Measurements from ENCODE around the gene CRHBP. TPM values are rescaled to one million over a fixed set of nuclear protein-coding genes. Genes with fewer than 3 reads are reported as not detected.
"Not testable (repeated sequence)": the region's sequence is repeated elsewhere in the genome, so short reads cannot be mapped to it uniquely, and the experiment has no call there.

The CRHBP gene
- total and polyA plus RNA-seq, 2 donors (not counting 3 experiments of a cell fraction or from before 2014, with no cell fraction given) = 0.08 to 0.51 TPM

- no peak for TF ChIP-seq GATA2 (IDR thresholded peaks at IDR 0.05; ENCODE audit: insufficient read depth, insufficient read length, low read depth, low read length)
- CTCF ChIA-PET = no interaction called here
- DNase-seq (ENCODE audit: low read depth, low spot score) (no peak), FAIRE-seq (no peak)
- Histone ChIP-seq H3K4me2 (ENCODE audit: insufficient read depth, low read length) (no peak overlapping the region), H3K4me3 (replicated peaks in 1 of 3; ENCODE audit: insufficient read depth in 1 of 3, low read depth in 1 of 3, low read length in 3 of 3) (no peak overlapping the region), H3K4me1 (ENCODE audit: control insufficient read depth, extremely low read depth, insufficient read depth, low read length) (no peaks in the 10 kb centered on the region), H3K9ac (replicated peaks; ENCODE audit: extremely low read depth, insufficient read depth, low read length) (no peak overlapping the region), H4K20me1 (replicated peaks; ENCODE audit: control insufficient read depth, extremely low read depth, insufficient read depth, low read length) (no peaks in the 10 kb centered on the region), H2AFZ (ENCODE audit: low read depth, low read length) (no peak overlapping the region), H3K79me2 (ENCODE audit: control insufficient read depth, insufficient read depth, low read length) (no peaks in the 10 kb centered on the region), H3K27ac (ENCODE audit: insufficient read depth, low read depth, low read length) (no peak overlapping the region), H3K9me3 (replicated peaks; ENCODE audit: control insufficient read depth, insufficient read depth, low read length) (no peaks in the 10 kb centered on the region), H3K36me3 (ENCODE audit: control insufficient read depth in 2 of 2, extremely low read depth in 1 of 2, insufficient read depth in 2 of 2, low read length in 2 of 2) (no peaks in the 10 kb centered on the region), H3K9me1 (replicated peaks; ENCODE audit: control insufficient read depth, extremely low read depth, insufficient read depth, low read length) (no peaks in the 10 kb centered on the region), H3K27me3 (ENCODE audit: control insufficient read depth in 2 of 2, insufficient read depth in 2 of 2, low read length in 2 of 2) (no peaks in the 10 kb centered on the region)
- dilution Hi-C loops (cut with MboI; ENCODE audit: extremely low pct_ligation_motif_present, low sequenced_read_pairs) = no loop called here
- no TSS peak for BruUV-seq (replicated peaks)
- intact Hi-C loops (cut with micrococcal nuclease) = no loop called here
- POLR2A ChIA-PET = no interaction called here
Measured at GRCh38 chr5:76908166-76908565, 44.7 kb upstream of the CRHBP start.

GRCh38 chr5:76910344-76910933 lies 42.4 kb upstream of the CRHBP start:
- BruUV-seq (replicated peaks); CTCF ChIA-PET; FAIRE-seq: not testable (repeated sequence)

GRCh38 chr5:76914671-76915070 lies 38.2 kb upstream of the CRHBP start:
- H3K9ac ChIP-seq (replicated peaks; ENCODE audit: extremely low read depth, insufficient read depth, low read length); BruUV-seq (replicated peaks); H3K4me1 ChIP-seq (ENCODE audit: control insufficient read depth, extremely low read depth, insufficient read depth, low read length); H3K27ac ChIP-seq (ENCODE audit: insufficient read depth, low read depth, low read length); POLR2A ChIA-PET; dilution Hi-C loops (cut with MboI; ENCODE audit: extremely low pct_ligation_motif_present, low sequenced_read_pairs); H3K9me1 ChIP-seq (replicated peaks; ENCODE audit: control insufficient read depth, extremely low read depth, insufficient read depth, low read length); CTCF ChIA-PET; FAIRE-seq; H3K27me3 ChIP-seq (ENCODE audit: control insufficient read depth in 2 of 2, insufficient read depth in 2 of 2, low read length in 2 of 2); H3K9me3 ChIP-seq (replicated peaks; ENCODE audit: control insufficient read depth, insufficient read depth, low read length); H3K4me3 ChIP-seq (replicated peaks in 1 of 3; ENCODE audit: insufficient read depth in 1 of 3, low read depth in 1 of 3, low read length in 3 of 3); H3K79me2 ChIP-seq (ENCODE audit: control insufficient read depth, insufficient read depth, low read length); H4K20me1 ChIP-seq (replicated peaks; ENCODE audit: control insufficient read depth, extremely low read depth, insufficient read depth, low read length); H3K36me3 ChIP-seq (ENCODE audit: control insufficient read depth in 2 of 2, extremely low read depth in 1 of 2, insufficient read depth in 2 of 2, low read length in 2 of 2); DNase-seq (ENCODE audit: low read depth, low spot score); H2AFZ ChIP-seq (ENCODE audit: low read depth, low read length); intact Hi-C loops (cut with micrococcal nuclease); H3K4me2 ChIP-seq (ENCODE audit: insufficient read depth, low read length): not testable (repeated sequence)

More at GRCh38 chr5:76910344-76910933, 42.4 kb upstream of the CRHBP start:
- H3K9ac ChIP-seq (replicated peaks; ENCODE audit: extremely low read depth, insufficient read depth, low read length); intact Hi-C loops (cut with micrococcal nuclease); H3K4me3 ChIP-seq (replicated peaks in 1 of 3; ENCODE audit: insufficient read depth in 1 of 3, low read depth in 1 of 3, low read length in 3 of 3); H3K9me1 ChIP-seq (replicated peaks; ENCODE audit: control insufficient read depth, extremely low read depth, insufficient read depth, low read length); H3K27ac ChIP-seq (ENCODE audit: insufficient read depth, low read depth, low read length); H3K9me3 ChIP-seq (replicated peaks; ENCODE audit: control insufficient read depth, insufficient read depth, low read length); POLR2A ChIA-PET; H4K20me1 ChIP-seq (replicated peaks; ENCODE audit: control insufficient read depth, extremely low read depth, insufficient read depth, low read length); H3K27me3 ChIP-seq (ENCODE audit: control insufficient read depth in 2 of 2, insufficient read depth in 2 of 2, low read length in 2 of 2); H3K4me1 ChIP-seq (ENCODE audit: control insufficient read depth, extremely low read depth, insufficient read depth, low read length); H3K79me2 ChIP-seq (ENCODE audit: control insufficient read depth, insufficient read depth, low read length); DNase-seq (ENCODE audit: low read depth, low spot score); H3K36me3 ChIP-seq (ENCODE audit: control insufficient read depth in 2 of 2, extremely low read depth in 1 of 2, insufficient read depth in 2 of 2, low read length in 2 of 2); H2AFZ ChIP-seq (ENCODE audit: low read depth, low read length); dilution Hi-C loops (cut with MboI; ENCODE audit: extremely low pct_ligation_motif_present, low sequenced_read_pairs); H3K4me2 ChIP-seq (ENCODE audit: insufficient read depth, low read length): not testable (repeated sequence)
